GM19395 (cell line): Measurements from ENCODE around the gene MCRIP2.

ENCODE experiments used
- ATAC-seq: cut with Tn5 transposase; IDR thresholded peaks from one replicate; pipeline ENCODE4 v1.9.1; 2021; ENCODE audit warnings: mild to moderate bottlenecking, moderate library complexity; ENCODE audit not compliant: unreplicated experiment

Gene MCRIP2

DNA sequence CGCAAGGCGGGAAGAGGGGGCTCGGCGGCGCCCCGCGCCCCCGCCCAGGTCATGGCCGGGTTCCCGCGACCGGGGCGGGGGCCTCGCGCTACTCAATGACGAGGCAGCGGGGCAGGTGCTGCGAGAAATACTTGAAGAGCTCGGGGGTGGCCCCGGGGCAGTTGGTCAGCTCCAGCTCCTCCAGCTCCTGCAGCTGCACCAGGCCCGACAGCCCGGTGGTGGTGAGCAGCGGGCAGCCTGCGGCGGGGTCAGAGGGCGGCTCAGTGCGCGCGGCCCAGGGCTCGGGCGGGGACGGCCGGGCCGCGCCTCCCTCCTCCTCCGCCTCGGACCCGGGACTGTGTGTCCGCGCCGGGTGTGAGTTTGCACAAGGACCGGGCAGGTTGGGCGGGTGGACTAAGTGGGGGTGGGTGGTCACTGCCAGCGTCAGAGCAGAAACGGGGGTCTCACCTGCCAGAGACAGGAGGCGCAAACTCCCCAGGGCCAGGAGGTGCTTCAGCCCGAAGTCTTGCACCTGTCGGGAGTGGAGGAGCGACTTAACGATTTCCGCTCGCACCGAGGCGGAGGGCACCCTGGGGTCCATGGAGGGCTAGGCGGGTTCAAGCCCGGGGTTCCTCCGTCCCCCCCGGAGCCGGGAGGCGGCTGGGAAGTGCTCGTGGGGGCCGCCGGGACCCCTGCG, 52.7 kb downstream of the MCRIP2 start:
- ATAC-seq: no peak

DNA sequence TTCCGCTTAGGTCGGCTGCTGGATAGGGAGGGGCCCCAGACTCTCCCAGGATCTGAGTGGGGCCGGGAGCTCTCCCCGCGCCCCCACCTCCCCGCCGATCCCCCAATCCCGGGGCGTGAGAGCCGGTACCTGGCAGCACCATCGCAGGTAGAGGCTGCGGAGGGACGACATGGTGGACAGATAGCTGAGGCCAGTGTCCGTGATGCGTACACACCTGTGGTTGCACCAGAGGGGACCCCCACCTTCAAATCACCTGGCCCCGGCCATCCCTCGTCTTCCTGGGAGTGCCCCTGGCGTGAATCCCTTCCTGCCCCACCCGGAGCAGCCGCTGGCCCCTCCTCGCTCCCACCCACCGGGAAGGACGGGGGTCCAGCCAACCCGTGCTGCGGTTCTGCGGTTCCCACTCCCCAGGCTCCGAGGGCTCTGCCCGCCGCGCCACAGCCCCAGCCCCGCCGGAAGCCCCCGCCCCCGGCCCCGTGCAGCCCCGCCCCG, 53.3 kb downstream of the MCRIP2 start:
- ATAC-seq: no peak

DNA sequence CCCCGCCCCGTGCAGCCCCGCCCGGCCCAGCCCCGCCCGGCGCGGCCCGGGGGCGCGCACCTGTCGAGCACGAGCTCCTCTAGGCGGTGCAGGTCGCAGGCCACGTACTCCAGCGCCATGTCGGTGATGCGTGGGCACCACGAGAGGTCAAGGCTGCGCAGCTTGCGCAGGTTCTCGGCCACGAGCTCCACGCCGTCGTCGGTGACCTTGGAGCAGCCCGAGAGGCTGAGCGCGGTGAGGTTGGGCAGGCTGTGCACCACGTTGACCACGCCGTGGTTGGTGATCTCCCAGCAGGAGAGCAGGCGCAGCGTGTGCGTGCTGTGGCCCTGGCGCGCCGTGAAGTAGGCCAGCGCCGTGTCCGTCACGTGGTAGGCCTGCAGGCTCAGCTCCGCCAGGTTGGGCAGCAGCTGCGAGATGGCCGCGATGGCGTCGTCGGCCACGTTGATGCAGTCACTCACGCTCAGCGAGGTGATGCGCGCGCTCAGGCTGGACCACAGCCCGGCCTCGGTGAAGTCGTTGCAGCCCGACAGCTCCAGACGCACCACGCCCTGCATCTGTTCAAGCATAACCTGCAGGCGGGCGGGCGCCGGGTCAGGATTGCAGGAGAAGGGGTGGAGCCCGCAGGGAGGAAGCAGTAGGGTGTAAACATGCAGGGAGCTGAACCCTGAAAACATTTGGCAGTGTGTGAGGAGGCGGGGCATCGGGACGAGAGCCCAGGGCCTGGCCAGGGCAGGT, 53.9 kb downstream of the MCRIP2 start:
- ATAC-seq: no peak
